ENCODE results near the gene TADA2A. TPM values are rescaled to one million over a fixed set of nuclear protein-coding genes. Genes with fewer than 3 reads are reported as not detected.

The TADA2A gene
- total and polyA plus RNA-seq, 2 of the 8 experiments (the other 6 are each of a cell fraction or from before 2014, with no cell fraction given), result 8.4 to 18.5 TPM

- TF ChIP-seq, protein P1, sequence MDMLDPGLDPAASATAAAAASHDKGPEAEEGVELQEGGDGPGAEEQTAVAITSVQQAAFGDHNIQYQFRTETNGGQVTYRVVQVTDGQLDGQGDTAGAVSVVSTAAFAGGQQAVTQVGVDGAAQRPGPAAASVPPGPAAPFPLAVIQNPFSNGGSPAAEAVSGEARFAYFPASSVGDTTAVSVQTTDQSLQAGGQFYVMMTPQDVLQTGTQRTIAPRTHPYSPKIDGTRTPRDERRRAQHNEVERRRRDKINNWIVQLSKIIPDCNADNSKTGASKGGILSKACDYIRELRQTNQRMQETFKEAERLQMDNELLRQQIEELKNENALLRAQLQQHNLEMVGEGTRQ (IDR thresholded peaks at IDR 0.05; ENCODE audit: low read length), result no peak
- TF ChIP-seq CEBPB (IDR thresholded peaks at IDR 0.05; ENCODE audit: low read depth, low read length) (no peak), SIRT6 (IDR thresholded peaks at IDR 0.05; ENCODE audit: low read length) (no peak), SAP30 (IDR thresholded peaks at IDR 0.05; ENCODE audit: insufficient read depth, insufficient replicate concordance, low read length) (no peak), KDM4A (IDR thresholded peaks at IDR 0.05; ENCODE audit: low read depth, low read length, severe bottlenecking) (no peak), KDM5A (IDR thresholded peaks at IDR 0.05; ENCODE audit: low read length) (no peak), POLR2AphosphoS5 (IDR thresholded peaks at IDR 0.05; ENCODE audit: low read depth, low read length) (peak; percentile 95), CREB1 (IDR thresholded peaks at IDR 0.05) (no peak), BRCA1 (IDR thresholded peaks at IDR 0.05; ENCODE audit: low read depth, low read length) (no peak), RXRA (IDR thresholded peaks at IDR 0.05; ENCODE audit: insufficient read depth, low read depth, low read length) (no peak), EP300 (IDR thresholded peaks at IDR 0.05; ENCODE audit: borderline replicate concordance in 1 of 2, low read depth in 2 of 2, low read length in 2 of 2) (no peak), ZNF274 (IDR thresholded peaks at IDR 0.05; ENCODE audit: borderline replicate concordance, extremely low read depth, low read length) (no peak), BACH1 (IDR thresholded peaks at IDR 0.05; ENCODE audit: low read length) (no peak), TCF12 (IDR thresholded peaks at IDR 0.05; ENCODE audit: low read depth, low read length) (no peak), CHD1 (IDR thresholded peaks at IDR 0.05; ENCODE audit: low read depth, low read length) (no peak), JUN (IDR thresholded peaks at IDR 0.05; ENCODE audit: low read depth, low read length) (no peak), SP4 (IDR thresholded peaks at IDR 0.05; ENCODE audit: low read length) (no peak)
Measured at GRCh38 chr17:37406635-37407461, at the start of gene TADA2A, which contains the start of gene ACACA (continued).
